IPS-18a (cell line): ENCODE data around the gene NHLRC4.

Experiments used
- H3K27ac ChIP-seq: one replicate; pipeline ENCODE4 v1.5.1; 2013; ENCODE audit warnings: low read length
- H3K27me3 ChIP-seq: one replicate; pipeline ENCODE4 v1.6.1; 2013; ENCODE audit warnings: mild to moderate bottlenecking, low read length; ENCODE audit not compliant: control insufficient read depth, insufficient read depth
- H3K36me3 ChIP-seq: one replicate; pipeline ENCODE4 v1.6.1; 2013; ENCODE audit warnings: low read depth, low read length; ENCODE audit not compliant: control insufficient read depth
- H3K4me1 ChIP-seq: one replicate; pipeline ENCODE4 v1.6.1; 2013; ENCODE audit warnings: low read depth, low read length; ENCODE audit not compliant: control insufficient read depth
- H3K4me3 ChIP-seq: one replicate; pipeline ENCODE4 v1.5.1; 2013; ENCODE audit warnings: low read length
- H3K9ac ChIP-seq: one replicate; pipeline ENCODE4 v1.6.1; 2013; ENCODE audit warnings: mild to moderate bottlenecking, low read length, moderate library complexity
- H3K9me3 ChIP-seq: one replicate; pipeline ENCODE4 v1.6.1; 2013; ENCODE audit warnings: low read depth, low read length; ENCODE audit not compliant: control insufficient read depth

Gene NHLRC4

DNA sequence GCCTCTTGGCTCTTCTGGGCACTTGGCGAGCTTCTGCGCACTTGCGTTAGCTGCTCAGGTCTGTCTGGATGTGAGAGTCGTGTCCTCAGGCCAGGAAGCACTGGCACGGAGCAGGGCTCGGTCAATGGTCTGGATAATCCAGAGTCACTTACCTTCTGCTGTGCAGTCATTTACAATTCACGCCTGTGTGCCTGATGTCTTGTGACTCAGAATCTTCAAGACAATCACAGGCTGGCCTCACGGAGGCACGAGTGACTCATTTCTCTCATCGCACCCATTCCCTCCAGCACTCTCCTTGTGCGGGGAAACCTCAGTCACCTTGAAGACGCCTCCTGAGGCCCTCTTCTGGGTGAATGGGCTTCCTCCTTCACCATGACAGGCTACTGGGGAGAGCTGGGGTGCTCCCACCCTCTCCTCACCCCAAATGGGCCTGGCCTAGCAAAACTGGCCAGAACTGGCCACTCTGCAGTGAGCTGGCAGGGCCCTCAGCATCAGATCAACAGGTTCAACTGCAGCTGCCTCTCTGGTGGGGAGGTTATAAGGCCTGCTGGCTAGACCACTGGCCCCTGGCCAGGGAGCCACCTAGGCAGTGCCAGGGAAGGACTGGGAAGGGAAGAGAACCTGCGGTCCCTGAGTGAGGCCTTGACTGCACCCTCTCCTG is 41.2 kb upstream of the NHLRC4 start:
- Histone ChIP-seq H3K9ac (no peak overlapping the region), H3K4me1 (peaks cover 13% of the 10 kb centered on the region), H3K27ac (no peak overlapping the region)

DNA sequence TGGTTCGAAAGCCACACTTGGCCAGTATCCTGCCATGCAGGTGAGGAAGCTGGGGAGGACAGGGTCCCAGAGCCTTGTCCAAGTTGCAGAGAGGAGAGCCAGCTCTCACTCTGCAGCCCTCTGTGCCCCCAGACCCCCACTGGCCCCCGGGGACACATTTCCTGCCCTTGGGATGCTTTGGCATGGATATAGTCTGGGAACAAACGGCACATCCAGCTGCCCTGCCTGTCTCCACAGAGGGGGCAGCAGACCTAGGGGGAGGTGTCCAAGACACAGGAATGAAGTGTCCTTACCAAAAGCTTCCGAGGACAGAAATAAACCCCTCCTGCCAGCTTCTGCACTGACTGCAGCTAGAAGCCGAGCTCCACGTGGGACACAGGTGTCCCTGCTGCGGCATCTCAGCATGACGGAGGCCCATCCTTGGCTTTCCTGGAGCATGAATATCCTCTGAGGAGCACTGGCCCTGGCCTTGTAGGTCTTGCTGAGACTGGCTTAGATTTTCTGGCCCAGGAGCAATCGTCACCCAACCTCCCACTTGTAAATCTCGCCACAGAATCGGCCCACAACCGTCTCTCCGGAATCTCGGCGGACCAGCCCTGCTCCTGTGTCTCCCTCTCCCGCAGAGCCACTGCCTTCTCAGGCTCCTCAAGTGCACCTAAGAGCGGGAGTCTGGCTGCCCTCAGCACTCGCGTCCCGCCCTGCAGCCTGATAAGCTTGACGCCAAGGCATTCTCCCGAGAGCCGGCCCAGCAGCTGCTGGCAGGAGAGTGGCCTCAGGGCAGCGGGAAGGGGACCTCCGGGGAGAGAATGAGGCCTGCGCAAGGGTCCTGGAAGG is 40.4 kb upstream of the NHLRC4 start:
- H3K27ac ChIP-seq: no peak overlapping the region
- no peaks in the 10 kb centered on the region for H3K9me3 ChIP-seq
- H3K36me3 ChIP-seq: no peaks in the 10 kb centered on the region
- peaks cover 13% of the 10 kb centered on the region for H3K4me1 ChIP-seq
- H3K9ac ChIP-seq: peak overlapping the region; percentile 63
- H3K27me3 ChIP-seq: no peaks in the 10 kb centered on the region
- peak overlapping the region; percentile 70 for H3K4me3 ChIP-seq

More for the DNA sequence above, 41.2 kb upstream of the NHLRC4 start:
- peak overlapping the region; percentile 70 for H3K4me3 ChIP-seq
- H3K27me3 ChIP-seq: no peaks in the 10 kb centered on the region
- no peaks in the 10 kb centered on the region for H3K9me3 ChIP-seq
- no peaks in the 10 kb centered on the region for H3K36me3 ChIP-seq

DNA sequence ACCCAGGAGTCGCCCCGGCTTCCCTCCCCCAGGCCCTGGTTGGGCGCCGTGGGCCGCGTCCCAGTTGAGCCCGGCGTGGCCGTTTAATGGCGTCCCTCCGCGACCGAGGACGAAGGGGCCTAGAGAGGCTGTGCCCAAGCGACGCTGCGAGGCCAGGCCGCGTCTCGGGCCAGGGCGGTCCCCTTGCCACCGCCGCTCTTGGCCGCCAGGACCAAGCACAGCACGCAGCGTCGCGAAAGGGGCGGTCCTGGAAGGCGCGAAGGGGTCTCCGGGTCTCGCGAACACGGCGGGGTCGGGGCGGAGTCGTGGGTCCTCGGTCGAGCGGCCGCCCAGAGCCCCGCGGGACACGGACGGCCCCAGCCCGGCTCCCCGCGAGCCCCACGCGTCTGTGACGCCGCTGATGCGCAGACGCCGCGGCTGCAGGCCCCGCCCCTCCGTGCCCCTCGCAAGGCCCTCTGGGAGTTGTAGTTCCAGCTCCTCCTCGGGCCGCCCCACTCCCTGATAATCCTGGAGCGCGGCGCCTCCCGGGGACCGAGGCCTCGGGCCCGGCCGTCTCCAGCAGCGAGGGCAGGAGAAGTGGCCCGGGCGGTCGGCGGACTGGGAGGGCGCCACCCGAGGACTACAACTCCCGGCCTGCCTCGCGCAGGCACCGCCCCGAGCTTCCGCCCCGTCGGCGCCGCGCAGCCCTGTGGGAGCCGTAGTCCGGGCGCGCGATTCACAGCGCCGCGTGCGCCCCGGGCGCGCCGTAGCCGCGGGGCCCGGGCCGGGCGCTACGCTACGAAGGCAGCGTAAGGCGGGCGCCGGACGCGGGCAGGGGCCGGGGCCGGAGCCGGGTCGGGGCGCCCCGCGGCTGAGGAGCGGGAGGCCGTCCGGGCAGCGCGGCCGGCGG is 39.5 kb upstream of the NHLRC4 start, which contains the start of gene CAPN15:
Gene CAPN15, plus strand, starts transcription at position 698 of the 889 bp plus-strand sequence. CDS start 19,127 bp downstream, outside the sequence.
- Histone ChIP-seq H3K4me1 (peaks cover 13% of the 10 kb centered on the region), H3K36me3 (no peaks in the 10 kb centered on the region), H3K4me3 (peak within 1 kb of the TSS; percentile 70), H3K27ac (no peak within 1 kb of the TSS), H3K27me3 (no peaks in the 10 kb centered on the region), H3K9ac (peak within 1 kb of the TSS; percentile 67), H3K9me3 (no peaks in the 10 kb centered on the region)

- Histone ChIP-seq H3K9ac (peak overlapping the region; percentile 67), H3K27ac (no peak overlapping the region), H3K4me1 (peaks cover 13% of the 10 kb centered on the region)
Measured at GRCh38 chr16:528111-529011, 38.4 kb upstream of the NHLRC4 start.

DNA sequence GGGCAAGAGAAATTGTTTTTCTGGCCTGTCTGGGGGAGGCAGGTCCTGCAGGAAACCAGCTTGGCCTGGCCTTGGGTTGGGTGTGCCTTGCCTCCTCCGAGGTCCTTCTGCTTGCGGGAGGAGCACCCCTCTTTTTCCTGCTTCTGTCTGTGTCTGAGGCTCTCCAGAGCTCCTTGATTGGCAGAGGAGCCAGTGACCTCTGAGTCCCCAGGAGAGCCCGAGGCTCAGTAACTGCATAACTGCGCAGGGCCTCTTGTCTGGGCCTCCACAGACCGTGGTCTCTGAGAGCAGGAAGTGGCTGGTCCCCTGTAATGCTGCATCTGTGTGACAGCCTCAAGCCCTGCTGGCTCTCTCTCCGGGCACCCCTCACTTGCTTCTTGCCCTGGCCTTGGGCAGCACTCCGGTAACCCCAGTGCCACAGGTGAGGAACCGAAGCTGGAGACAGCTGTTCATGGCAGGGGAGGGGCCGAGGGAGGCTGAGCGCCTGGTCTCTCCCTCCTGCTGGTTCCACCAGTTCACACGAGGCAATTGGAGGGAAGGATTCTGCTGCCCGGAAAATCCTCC is 37.7 kb upstream of the NHLRC4 start:
- no peaks in the 10 kb centered on the region for H3K27me3 ChIP-seq
- H3K9ac ChIP-seq: peak overlapping the region; percentile 67
- H3K4me3 ChIP-seq: peak overlapping the region; percentile 64
- H3K27ac ChIP-seq: no peak overlapping the region
- peaks cover 13% of the 10 kb centered on the region for H3K4me1 ChIP-seq
- no peaks in the 10 kb centered on the region for H3K36me3 ChIP-seq
- H3K9me3 ChIP-seq: no peaks in the 10 kb centered on the region

More at GRCh38 chr16:528111-529011, 38.4 kb upstream of the NHLRC4 start:
- Histone ChIP-seq H3K4me3 (peak overlapping the region; percentile 64), H3K27me3 (no peaks in the 10 kb centered on the region), H3K36me3 (no peaks in the 10 kb centered on the region), H3K9me3 (no peaks in the 10 kb centered on the region)

DNA sequence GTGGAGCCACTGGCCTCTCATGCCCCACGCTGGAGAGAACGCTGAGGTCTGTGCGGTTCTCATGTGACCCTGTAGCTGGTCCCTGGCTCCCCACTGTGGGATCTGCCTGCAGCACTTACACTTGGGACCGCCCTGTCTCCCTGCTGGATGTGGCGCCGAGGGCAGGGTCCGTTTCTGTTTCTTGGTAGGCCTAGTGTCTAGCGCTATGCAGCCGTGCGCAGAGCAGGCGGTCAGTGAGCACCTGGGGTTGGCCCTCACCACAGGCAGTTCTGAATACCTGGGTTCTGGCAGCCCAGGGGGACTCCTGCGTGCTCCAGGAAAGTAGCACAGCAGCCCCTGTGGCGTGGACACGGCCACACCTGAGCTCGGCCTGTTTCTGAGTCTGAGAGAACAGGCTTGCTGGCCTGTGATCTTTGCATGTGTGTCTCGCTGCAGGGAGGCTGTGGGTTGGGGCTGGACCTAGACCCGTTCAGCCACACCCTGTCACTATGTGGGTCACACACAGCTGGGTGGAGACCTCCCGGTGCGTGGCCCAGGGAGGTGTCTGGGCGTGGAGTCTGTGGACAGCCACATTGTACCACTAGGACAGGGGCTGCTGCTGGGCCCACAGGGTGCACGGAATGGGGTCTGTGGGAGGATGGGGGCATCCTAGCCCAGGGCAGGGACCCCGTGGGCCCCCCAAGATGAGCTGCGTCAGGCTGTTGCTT is 36.5 kb upstream of the NHLRC4 start:
- H3K9me3 ChIP-seq: no peaks in the 10 kb centered on the region
- peaks cover 13% of the 10 kb centered on the region for H3K4me1 ChIP-seq
- no peak overlapping the region for H3K4me3 ChIP-seq
- H3K27ac ChIP-seq: no peak overlapping the region
- H3K36me3 ChIP-seq: no peaks in the 10 kb centered on the region
- H3K27me3 ChIP-seq: no peaks in the 10 kb centered on the region
- no peak overlapping the region for H3K9ac ChIP-seq

DNA sequence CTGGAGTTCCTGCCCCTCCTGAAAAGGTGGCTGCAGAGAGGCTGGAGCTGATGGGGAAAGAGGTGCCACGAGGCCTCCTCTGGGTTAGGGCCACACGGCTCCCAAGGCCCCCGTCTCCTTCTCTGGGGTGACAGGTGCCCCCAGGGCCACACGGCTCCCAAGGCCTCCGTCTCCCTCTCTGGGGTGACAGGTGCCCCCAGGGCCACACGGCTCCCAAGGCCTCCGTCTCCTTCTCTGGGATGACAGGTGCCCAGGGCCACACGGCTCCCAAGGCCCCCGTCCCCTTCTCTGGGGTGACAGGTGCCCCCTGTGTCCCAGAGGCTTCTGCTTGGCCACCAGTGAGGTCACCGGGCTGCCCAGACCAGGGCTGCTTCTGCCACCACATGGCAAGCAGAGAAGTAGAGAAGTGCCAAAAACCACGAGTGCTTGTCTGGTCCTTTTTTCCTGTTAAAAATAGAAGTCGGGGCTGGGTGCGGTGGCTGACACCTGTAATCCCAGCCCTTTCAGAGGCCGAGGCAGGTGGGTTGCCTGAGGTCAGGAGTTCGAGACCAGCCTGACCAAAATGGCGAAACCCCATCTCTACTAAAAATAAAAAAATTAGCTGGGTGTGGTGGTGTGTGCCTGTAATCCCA is 35.2 kb upstream of the NHLRC4 start:
- Histone ChIP-seq H3K9ac (no peak overlapping the region), H3K9me3 (no peaks in the 10 kb centered on the region), H3K4me1 (peaks cover 7% of the 10 kb centered on the region), H3K4me3 (no peak overlapping the region), H3K36me3 (no peaks in the 10 kb centered on the region), H3K27me3 (no peaks in the 10 kb centered on the region), H3K27ac (no peak overlapping the region)

GRCh38 chr16:533391-534123 is 33.2 kb upstream of the NHLRC4 start:
- no peaks in the 10 kb centered on the region for H3K27me3 ChIP-seq
- no peak overlapping the region for H3K27ac ChIP-seq
- no peak overlapping the region for H3K9ac ChIP-seq
- H3K9me3 ChIP-seq: no peaks in the 10 kb centered on the region
- no peaks in the 10 kb centered on the region for H3K36me3 ChIP-seq
- H3K4me3 ChIP-seq: no peak overlapping the region
- H3K4me1 ChIP-seq: peaks cover 7% of the 10 kb centered on the region

- H3K27ac ChIP-seq: no peak overlapping the region
- H3K4me3 ChIP-seq: no peak overlapping the region
- no peaks in the 10 kb centered on the region for H3K27me3 ChIP-seq
- no peaks in the 10 kb centered on the region for H3K36me3 ChIP-seq
- peaks cover 2% of the 10 kb centered on the region for H3K4me1 ChIP-seq
- no peak overlapping the region for H3K9ac ChIP-seq
- H3K9me3 ChIP-seq: no peaks in the 10 kb centered on the region
Measured at GRCh38 chr16:534135-534534, 32.7 kb upstream of the NHLRC4 start.
